NCI-H1105 treated with DMSO at 0.1 percent for 48 hours (cell line): Measurements from ENCODE around the gene METTL23.

Source experiments
- DNase-seq: peaks from one replicate; lab custom pipeline; 2025; lab: John Stamatoyannopoulos, UW

The METTL23 gene

GRCh38 chr17:76772842-76773525 is 46.3 kb downstream of the METTL23 start:
- DNase-seq = no peak

- no peak for DNase-seq
Observed at GRCh38 chr17:76775021-76775600, 48.5 kb downstream of the METTL23 start.

- no peak for DNase-seq
Observed at GRCh38 chr17:76781056-76781982, 54.7 kb downstream of the METTL23 start.

- DNase-seq = no peak
Observed at GRCh38 chr17:76783146-76783545, 56.5 kb downstream of the METTL23 start.
